GM12874 (cell line): ENCODE measurements around the gene SCAMP3.

Source experiments
- CTCF ChIP-seq: IDR thresholded peaks from 2 replicates; pipeline ENCODE4 v1.5.1; 2011; ENCODE audit warnings: low read depth, mild to moderate bottlenecking, control low read depth, low read length, moderate library complexity; ENCODE audit not compliant: insufficient read depth

The SCAMP3 gene

GRCh38 chr1:155260276-155260675 is 1.9 kb downstream of the SCAMP3 start:
- TF ChIP-seq CTCF = no peak

- no peak for TF ChIP-seq CTCF
Measured at GRCh38 chr1:155256058-155256852, 5.9 kb downstream of the SCAMP3 start.

DNA sequence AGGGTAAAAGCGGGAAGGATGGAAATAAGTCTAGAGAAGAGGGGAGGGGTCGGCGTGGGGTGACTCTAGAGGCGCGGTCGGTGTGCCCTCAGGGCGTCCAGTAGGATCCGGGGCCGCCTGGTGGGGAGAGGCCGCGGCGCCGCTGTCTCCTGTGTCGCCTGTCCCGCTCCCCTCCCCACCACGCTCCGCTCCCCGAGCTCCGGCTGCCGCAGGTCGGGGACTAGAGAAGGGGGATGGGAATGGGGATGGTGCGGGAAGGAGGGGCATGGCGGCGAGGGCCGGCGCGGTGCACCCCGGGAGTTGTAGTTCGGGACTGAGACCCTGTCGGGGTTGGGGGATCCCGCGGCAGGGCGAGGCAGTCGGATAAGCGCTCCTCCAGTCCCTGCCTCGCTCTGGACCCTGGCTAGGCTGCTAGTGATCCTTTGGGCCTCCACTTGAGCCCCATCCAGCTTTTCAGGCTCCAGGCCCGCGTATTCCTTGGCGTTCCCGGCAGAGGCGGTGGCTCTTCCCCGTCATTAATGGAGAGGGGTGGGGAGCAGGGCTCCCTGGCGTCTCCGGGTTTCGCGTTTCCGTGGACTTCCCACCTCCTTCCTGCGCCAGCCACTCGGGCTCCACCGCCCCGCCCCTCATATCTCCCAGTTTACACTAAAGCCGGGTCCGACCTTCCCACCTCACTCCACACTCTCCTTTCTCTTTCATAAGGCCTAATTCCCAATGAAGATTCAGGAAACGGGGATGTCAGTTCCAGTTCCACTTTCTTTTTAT is 6.7 kb downstream of the SCAMP3 start, which contains the start of gene ENTREP3:
ENTREP3 (minus strand) TSS at position 241 of the 765 bp plus-strand sequence. CDS start 606 bp downstream, outside the sequence.
- TF ChIP-seq CTCF = no peak

DNA sequence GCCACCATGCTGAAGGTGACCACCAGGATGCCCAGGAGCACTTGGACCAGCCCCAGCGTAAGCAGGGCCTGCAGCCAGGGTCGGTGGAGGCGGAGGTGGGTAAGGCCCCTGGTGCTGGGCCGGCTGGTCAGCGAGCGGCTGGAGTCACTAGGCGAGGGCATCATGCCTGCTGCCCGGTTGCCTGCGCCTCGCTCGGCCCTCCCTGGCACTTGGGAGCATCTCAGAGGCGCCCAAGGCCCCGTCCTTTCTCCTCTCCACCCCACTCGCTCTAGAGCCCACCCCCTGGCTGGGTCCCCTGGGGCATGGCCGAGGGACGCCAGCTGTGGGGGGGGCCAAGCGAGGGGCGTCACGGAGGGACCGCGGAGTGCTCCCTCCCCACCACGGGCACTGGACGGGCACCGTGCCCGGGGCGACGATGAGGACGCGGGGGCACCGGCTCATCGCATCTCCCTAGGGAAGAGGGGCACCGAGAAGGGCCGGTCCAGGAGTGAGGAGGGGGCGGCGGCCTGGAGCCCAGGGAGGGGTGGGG is 7.4 kb downstream of the SCAMP3 start:
- no peak for TF ChIP-seq CTCF

DNA sequence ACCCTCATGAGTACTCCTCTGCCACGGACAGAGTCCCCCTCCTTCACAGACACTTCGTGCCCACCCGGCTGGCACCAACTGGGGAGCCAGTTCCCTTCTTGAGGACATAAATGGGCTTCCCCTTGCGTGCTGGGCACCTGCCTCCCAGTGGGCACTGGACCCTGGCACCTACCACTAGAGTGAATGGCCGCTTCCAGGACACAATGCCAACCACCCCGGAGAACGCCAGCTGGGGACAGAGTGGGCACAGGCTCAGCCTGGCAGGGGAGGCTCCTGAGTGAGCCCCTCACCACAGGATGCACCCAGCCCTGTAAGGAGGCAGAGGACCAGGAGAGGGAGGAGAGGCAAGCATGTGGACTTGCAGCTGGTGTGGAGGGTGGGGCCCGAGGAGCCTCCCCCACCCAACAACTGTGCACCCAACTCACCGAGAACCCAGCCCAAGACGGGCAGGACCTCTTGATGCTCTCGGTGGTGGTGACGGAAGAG is 7.9 kb downstream of the SCAMP3 start:
- no peak for TF ChIP-seq CTCF

DNA sequence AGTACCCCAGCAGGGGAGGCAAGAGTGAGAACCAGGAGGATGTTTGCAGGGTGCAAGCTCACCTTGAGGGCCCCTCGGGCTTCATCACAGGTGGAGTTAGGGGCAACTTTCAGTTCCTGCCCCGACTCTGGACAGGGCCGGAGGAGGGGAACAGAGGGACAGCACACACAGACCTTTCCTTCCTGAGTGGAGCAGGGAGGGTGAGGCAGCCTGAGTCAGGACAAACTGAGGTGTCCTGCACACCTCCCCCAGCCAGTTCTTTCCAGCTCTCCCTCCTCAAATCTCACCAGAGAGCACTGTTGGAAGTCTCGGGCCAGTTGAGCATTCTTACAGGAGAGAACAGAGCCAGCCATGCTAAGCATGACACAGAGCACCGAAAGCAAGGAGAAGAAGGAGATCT is 8.4 kb downstream of the SCAMP3 start:
- TF ChIP-seq CTCF = no peak

DNA sequence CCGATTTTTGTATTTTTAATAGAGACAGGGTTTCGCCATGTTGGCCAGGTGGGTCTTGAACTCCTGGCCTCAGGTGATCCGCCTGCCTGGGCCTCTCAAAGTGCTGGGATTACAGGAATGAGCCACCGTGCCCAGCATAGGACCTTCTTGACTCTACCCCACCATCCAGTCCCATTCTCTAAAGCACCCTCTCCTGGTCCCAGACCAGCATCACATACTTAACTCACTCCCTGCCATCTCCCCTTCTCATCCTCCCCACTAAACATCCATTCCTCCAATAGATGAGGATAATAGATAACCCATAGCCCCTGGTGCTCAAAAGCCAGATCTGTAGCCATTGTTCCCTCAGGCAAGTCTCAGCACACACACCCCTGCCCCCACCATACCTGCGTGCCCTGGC is 9.0 kb downstream of the SCAMP3 start:
- TF ChIP-seq CTCF = 0 out of 2 replicates have a peak, but pooled peaks have one; percentile 2
